HFF-Myc (cell line): ENCODE measurements around the gene CCL5.

Experiments used
- DNase-seq: peaks from one replicate; pipeline ENCODE4 v3.0.0-alpha.2; 2011; ENCODE audit warnings: low read depth; ENCODE audit errors: extremely low read depth
- H3K4me3 ChIP-seq: replicated peaks from 2 replicates; pipeline ENCODE4 v1.5.1; 2011; ENCODE audit warnings: low read depth, mild to moderate bottlenecking, control low read depth, low read length
- TF ChIP-seq, protein P1 (sequence below): IDR thresholded peaks from 2 replicates; pipeline ENCODE4 v1.5.1; 2012; ENCODE audit warnings: mild to moderate bottlenecking, low read depth, low read length, control low read depth; ENCODE audit errors: missing control alignments

Gene CCL5

DNA sequence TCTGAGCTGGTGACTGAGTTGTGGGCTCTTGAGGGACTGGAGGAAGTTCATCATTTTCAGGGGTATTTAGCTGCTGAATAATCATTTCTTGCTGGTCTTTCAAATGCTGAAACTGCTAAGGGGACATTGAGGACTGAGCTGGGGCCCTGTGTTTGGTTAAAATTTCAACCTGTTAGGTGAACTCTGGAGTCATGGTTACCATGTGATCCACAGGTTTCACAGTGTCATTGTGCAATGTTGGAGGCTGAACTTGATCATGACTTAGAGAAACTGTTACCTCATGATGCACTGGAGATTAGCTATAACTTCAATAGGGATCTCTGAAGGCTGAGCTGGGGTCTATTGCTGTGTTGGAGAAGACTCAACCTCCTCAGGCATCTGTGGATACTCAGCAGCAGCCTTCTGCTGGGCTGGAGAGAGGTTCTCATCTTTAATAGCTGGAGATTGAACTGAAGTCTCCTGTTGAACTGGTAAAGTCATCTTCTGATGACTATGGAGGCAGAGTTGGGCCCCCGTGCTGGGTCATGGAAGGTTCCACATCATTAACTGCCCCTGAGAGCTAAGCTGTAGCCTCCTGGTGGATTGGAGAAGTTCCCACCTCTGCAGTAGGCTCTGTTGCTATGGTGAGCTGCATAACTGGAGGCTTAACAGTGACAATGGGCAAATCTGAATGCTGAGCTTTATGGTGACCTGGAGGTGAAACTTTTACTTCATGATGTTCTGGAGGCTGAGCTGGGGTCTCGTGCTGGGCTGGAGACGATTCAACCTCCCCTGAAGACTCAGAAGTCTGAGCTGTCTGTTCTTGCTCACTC lies 35.2 kb upstream of the CCL5 start:
- TF ChIP-seq, protein P1, sequence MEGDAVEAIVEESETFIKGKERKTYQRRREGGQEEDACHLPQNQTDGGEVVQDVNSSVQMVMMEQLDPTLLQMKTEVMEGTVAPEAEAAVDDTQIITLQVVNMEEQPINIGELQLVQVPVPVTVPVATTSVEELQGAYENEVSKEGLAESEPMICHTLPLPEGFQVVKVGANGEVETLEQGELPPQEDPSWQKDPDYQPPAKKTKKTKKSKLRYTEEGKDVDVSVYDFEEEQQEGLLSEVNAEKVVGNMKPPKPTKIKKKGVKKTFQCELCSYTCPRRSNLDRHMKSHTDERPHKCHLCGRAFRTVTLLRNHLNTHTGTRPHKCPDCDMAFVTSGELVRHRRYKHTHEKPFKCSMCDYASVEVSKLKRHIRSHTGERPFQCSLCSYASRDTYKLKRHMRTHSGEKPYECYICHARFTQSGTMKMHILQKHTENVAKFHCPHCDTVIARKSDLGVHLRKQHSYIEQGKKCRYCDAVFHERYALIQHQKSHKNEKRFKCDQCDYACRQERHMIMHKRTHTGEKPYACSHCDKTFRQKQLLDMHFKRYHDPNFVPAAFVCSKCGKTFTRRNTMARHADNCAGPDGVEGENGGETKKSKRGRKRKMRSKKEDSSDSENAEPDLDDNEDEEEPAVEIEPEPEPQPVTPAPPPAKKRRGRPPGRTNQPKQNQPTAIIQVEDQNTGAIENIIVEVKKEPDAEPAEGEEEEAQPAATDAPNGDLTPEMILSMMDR = no peak
- no peak overlapping the region for H3K4me3 ChIP-seq
- DNase-seq = no peak

DNA sequence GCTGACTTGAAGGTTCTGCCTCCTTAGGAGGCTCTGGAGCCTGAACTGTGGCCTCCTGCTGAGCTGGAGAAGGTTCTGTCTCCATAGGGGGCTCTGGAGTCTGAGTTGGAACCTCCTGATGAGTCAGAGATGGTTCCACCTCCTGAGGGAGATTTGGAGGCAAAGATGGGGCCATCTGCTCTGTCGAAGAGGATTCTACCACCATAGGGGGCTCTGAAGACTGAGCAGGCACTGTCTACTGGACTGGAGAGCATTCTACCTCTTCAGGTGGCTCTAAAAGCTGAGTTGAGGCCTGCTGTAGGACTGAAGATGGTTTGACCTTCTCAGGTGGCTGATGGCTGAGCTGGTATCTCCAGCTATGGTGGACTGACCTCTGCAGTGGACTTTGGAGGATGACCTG lies 34.2 kb upstream of the CCL5 start:
- no peak for DNase-seq
- no peak overlapping the region for H3K4me3 ChIP-seq
- TF ChIP-seq, protein P1 = no peak

DNA sequence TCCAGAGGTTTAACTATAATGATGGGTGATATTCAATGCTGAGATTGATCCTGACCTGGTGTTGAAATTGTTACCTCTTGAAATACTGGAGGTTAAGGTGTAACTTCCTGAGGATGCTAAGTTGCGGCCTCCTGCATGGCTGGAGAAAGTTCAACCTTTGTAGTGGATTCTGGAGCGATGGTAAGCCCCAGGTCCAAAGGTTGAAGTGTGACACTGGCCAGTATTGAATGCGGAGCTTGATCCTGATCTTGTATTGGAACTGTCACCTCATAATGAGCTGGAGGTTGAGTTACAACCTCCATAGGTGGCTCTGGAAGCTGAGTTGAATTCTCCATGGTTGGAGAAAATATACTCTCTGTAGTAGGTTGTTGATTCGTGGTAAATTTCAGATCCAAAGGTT lies 33.4 kb upstream of the CCL5 start:
- H3K4me3 ChIP-seq = no peak overlapping the region
- DNase-seq = no peak
- TF ChIP-seq, protein P1 = no peak

DNA sequence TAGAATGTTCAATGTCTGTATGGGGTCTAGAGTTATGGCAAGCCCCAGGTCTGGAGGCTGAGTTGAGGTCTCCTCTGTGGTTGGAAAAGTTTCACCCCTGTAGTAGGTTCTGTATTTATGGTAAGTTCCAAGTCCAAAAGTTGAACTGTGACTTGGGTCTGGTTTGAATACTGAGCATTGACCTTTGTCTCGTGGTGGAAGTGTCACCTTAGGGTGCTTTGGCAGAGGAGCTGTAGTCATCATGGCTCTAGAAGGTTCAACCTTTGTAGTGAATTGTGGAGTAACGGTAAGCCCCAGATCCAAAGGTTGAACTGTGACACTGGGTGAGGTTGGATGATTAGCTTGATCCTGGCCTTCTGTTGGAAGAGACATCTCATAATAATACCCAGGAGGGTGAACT lies 32.8 kb upstream of the CCL5 start:
- DNase-seq = no peak
- H3K4me3 ChIP-seq = no peak overlapping the region
- TF ChIP-seq, protein P1 = no peak

DNA sequence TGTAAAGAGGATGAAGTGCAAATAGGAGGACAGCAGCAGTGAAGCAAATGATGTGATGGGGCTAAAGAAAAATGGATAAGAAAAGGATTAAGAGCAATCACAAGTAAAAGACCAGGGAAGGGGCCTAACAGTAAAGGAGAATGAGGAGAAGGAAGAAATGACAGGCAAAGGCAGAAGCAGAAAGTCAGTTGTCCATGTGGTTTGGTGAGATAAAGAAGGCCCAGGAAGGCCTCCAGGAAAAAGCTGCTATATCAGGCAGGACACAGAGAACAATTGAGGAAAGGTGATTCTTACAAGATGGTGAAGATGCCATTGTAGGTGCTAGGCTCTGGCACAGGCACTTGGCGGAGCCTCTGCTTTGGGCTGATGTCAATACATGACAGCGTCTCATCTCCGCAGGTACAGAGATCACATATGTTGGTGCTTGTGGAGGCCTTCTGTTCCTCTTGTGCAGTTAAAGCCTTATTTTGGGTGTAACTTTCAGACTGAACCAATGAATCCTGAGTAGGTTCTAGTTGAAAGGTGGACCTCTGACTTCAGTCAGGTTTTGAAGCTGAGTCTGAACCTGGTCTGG lies 32.3 kb upstream of the CCL5 start:
- DNase-seq = no peak
- H3K4me3 ChIP-seq = no peak overlapping the region
- TF ChIP-seq, protein P1 = no peak

DNA sequence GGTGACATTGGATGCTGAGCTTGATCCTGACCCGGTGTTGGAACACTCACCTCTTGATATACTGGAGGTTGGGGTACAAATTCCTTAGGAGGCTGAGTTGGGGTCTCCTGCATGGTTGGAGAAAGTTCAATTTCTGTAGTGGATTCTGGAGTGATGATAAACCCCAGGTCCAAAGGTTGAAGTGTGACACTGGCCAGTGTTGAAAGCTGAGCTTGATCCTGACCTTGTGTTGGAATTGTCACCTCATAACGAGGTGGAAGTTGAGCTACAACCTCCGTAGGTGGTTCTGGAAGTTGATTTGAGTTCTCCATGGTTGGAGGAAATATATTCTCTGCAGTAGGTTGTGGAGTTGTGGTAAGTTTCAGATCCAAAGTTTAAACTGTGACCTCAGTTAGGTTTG lies 29.2 kb upstream of the CCL5 start:
- H3K4me3 ChIP-seq = no peak overlapping the region
- DNase-seq = no peak
- TF ChIP-seq, protein P1 = no peak

DNA sequence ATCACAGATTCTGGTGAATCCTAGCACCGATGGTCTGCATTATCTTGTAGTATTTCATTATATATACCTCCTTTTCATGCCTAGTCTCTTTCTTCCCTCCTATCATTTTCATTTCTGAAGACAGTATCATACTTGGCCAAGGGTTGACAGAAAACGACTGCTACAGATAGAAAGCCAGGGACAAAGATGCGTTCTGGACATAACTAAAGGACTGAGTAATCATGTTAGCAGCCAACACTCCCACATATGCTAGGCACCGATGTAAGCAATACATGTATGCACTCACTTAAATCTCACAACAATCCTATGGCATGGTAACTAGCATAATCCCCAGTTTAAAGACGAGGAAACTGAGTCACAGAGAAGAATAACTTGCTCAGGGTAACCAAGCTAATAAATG lies 27.5 kb upstream of the CCL5 start:
- DNase-seq = no peak
- H3K4me3 ChIP-seq = no peak overlapping the region
- TF ChIP-seq, protein P1 = no peak
